SHP77 (cell line): Measurements from ENCODE around the gene ERVW-1.
"Not testable (repeated sequence)": the region's sequence is repeated elsewhere in the genome, so short reads cannot be mapped to it uniquely, and the experiment has no call there.

Experiments used
- DNase-seq, 2 experiments: peaks; one replicate each; lab custom pipeline; 2025; lab: John Stamatoyannopoulos, UW

The ERVW-1 gene

GRCh38 chr7:92477681-92478080 is at the start of gene ERVW-1:
Gene ERVW-1, minus strand, starts transcription at chr7:92477946. Its CDS starts 7,565 bp downstream, at chr7:92470381.
- DNase-seq = not testable (repeated sequence)

- DNase-seq = no peak
These were observed 45.4 kb upstream of the ERVW-1 start for GRCh38 chr7:92523110-92523509.

DNA sequence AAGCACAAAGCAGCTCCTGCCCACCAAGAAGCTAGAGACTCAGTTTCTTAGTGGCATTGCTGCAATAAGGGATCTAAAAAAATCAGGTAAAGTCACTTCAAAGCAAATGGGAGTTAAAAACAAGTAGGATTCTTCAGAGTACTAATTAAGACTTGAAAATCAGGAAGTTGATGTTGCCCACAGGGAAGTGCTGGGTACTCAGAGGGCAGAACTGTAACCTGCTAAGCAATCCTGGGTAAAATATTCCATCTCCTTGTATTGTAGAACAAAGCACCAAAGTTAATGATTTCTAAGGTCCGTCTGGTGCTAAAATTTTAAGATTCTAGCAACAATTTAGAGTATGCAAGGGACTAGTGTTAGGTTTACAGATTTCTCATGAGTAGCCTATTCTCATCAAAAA is 42.3 kb upstream of the ERVW-1 start:
- DNase-seq = no peak

GRCh38 chr7:92517631-92518030 is 39.9 kb upstream of the ERVW-1 start:
- no peak for DNase-seq

GRCh38 chr7:92513167-92513902 is 35.6 kb upstream of the ERVW-1 start:
- DNase-seq = no peak

GRCh38 chr7:92508946-92509345 is 31.2 kb upstream of the ERVW-1 start:
- no peak for DNase-seq

GRCh38 chr7:92506363-92506762 is 28.6 kb upstream of the ERVW-1 start:
- no peak for DNase-seq

DNA sequence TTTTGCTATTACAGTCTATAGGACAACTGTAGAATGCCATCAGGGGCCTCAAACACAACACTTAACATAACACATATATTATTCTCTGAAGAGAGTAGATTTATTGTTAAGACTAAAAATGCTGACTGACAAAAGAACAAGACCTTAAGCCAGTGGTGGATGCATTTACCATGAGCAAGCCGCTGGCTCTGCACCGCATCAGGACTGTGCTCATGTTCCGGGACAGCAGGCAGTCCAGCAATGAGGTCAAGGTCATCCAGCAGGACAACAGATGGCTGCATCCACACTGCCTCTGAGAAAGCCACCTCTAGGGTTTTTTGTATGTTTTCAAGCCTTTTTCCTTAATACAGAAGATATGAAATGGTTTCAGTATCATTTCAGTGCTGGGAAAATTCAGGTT is 26.8 kb upstream of the ERVW-1 start:
- no peak for DNase-seq

DNA sequence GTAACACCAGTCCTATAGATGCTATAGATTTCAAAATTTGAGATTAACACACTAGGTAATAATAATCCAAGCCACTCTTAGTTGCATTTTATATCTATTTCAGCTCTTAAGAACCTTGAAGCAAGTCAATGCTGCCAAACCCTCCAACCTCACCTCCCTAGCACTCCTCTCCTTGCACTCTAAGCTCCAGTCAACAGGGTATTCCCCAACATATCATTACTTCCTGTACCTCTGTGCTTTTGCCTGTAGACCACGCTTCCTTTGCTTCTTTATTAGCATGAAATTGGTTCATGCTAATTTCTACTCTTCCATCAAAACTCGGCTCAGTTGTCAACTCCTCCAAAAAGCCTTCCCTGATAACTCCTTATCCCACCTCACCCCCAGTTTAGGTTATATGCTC is 26.0 kb upstream of the ERVW-1 start:
- no peak for DNase-seq

GRCh38 chr7:92498557-92498956 is 20.8 kb upstream of the ERVW-1 start:
- DNase-seq = no peak

GRCh38 chr7:92496876-92497275 is 19.1 kb upstream of the ERVW-1 start:
- no peak for DNase-seq

GRCh38 chr7:92489634-92490033 is 11.9 kb upstream of the ERVW-1 start:
- DNase-seq = no peak

DNA sequence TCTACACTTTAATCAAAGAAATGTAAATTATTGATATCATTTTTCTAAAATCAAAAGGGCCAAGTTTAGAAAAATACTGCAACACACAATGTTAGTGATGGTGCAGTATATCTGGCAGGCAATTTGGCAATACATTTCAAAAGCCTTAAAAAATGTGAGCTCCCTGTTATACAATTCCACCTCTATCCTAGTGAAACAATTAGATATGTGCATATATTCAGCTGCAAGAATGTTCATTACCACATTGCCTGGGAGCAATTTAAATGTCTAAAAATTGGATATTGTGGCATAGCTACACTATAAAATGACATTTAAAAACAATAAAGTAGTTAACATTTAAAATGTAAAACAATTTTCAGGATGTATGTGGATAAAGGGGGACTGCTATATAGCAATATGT is 10.1 kb upstream of the ERVW-1 start:
- DNase-seq = no peak

DNA sequence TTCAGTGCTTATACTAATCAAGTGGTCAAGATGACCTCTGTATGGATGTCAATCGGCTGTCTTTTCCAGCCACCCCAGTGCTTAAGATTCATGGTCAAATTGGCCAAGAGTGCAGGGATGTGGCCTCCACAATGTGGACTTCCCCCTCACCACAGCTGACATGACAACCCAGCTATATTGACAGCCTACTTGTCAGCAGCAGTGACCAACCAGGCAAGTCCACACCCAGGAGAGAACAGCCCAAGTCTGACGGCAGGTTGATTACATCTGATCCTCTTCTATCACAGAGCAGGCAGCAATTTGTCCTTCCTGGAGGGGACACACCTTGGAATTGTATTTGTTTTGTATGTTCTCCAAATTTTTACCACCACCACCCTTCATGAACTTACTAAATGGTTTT is 8.2 kb upstream of the ERVW-1 start:
- no peak for DNase-seq

GRCh38 chr7:92485267-92485892 is 7.6 kb upstream of the ERVW-1 start:
- no peak for DNase-seq

DNA sequence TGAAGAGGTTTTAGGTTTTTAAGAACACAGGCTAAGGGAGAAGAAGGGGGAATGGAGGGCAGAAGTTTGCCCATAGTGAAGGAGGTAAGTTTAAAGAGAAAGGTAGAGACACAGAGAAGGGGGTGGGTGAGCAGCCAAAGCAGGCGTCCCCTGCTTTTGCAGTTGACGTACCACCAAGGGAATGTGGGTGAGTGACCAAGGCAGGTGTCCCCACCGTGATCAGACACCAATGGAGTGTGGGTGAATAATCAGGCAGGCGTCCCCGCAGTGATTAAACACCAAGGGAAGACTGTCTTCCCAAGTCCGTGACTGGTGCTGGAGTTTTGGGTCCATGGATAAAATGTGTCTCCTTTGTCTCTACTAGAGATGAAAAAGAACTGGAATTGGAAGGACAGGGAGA is 6.5 kb upstream of the ERVW-1 start:
- DNase-seq = not testable (repeated sequence)

- DNase-seq = not testable (repeated sequence)
These were observed 5.9 kb upstream of the ERVW-1 start for GRCh38 chr7:92483624-92484023.

GRCh38 chr7:92479146-92479545 is 1.4 kb upstream of the ERVW-1 start:
- DNase-seq = not testable (repeated sequence)

DNA sequence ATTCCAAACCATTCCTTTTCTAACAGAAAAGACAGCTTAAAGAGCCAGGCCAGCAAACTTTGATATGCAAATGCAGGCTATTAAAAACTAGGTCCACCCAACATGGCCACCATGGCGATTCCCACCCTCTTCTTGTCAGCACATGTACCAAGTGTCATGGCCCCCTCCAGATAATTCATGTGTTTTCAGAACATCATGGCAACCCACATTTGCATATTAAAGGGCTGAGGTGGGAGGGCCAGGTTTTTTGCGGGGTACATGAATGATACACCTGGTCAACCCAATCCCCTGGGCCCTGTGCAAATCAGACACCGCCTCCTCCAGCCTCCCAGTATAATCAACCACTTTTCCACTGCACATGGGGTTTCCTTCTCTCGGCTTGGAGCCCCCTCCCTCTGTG is 965 bp upstream of the ERVW-1 start:
- DNase-seq = no peak

DNA sequence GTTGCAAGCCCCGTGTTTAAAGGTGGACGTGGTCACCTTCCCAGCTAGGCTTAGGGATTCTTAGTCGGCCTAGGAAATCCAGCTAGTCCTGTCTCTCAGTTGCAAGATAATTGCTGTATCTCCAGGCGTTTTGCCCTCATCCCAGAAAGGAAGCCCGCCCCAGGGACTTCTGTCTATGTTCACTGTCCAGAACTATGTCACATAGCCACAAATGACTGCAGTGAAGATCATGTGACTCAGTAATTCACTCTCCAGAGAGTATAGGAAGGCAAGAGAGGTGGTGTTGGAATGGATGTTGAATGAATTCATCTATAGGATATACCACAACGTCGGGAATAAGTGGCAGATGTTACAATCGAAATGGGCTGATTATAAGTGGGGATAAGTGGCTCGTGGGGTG is 349 bp upstream of the ERVW-1 start:
- DNase-seq = no peak

GRCh38 chr7:92475851-92476590 is 1.7 kb downstream of the ERVW-1 start:
- not testable (repeated sequence) for DNase-seq

- DNase-seq = not testable (repeated sequence)
These were observed 2.4 kb downstream of the ERVW-1 start for GRCh38 chr7:92475261-92475770.

- not testable (repeated sequence) for DNase-seq
These were observed 3.8 kb downstream of the ERVW-1 start for GRCh38 chr7:92473989-92474388.
